Stomach (tissue), 9 donors: ENCODE measurements around the gene AADAT. TPM values are rescaled to one million over a fixed set of nuclear protein-coding genes. Genes with fewer than 3 reads are reported as not detected.
"Not testable (repeated sequence)": the region's sequence is repeated elsewhere in the genome, so short reads cannot be mapped to it uniquely, and the experiment has no call there.

Experiments
- DNase-seq, 2 donors: peaks; one replicate each; pipeline versions ENCODE4 v3.0.0 to v3.0.0-alpha.2; 2013 to 2019
- H3K27ac ChIP-seq, 5 donors: fragments of 200-600 bp in 4 of 5; sonication (generic) in 4 of 5; one replicate each; pipeline ENCODE4 v1.5.1; 2013 to 2019; ENCODE audit warnings: mild to moderate bottlenecking in 1 of 5, moderate library complexity in 1 of 5
- H3K27me3 ChIP-seq, 3 donors: fragments of 200-600 bp; sonication (generic); one replicate each; pipeline ENCODE4 v1.5.1; 2017 to 2019; ENCODE audit warnings: mixed run types in 1 of 3
- H3K36me3 ChIP-seq, 4 donors: fragments of 200-600 bp; sonication (generic); 1 replicate in 3 of 4; 2 replicates in 1 of 4; pipeline ENCODE4 v1.5.1; 2016 to 2019
- H3K4me1 ChIP-seq, 4 donors: fragments of 200-600 bp; sonication (generic); one replicate each; pipeline ENCODE4 v1.5.1; 2016 to 2019
- H3K4me3 ChIP-seq, 4 donors: fragments of 200-600 bp; sonication (generic) in 3 of 4; one replicate each; pipeline ENCODE4 v1.5.1; 2016 to 2019; ENCODE audit warnings: mild to moderate bottlenecking in 1 of 4
- H3K9me3 ChIP-seq, 4 donors: fragments of 200-600 bp; sonication (generic); one replicate each; pipeline ENCODE4 v1.5.1; 2016 to 2019
- CTCF ChIP-seq, 7 experiments: fragments of 450-650 bp in 4 of 7; fragments of 200-600 bp in 3 of 7; sonication (generic) in 3 of 7; IDR thresholded peaks; one replicate each; pipeline ENCODE4 v1.5.1; 2016 to 2019; ENCODE audit warnings: antibody characterized with exemption in 7 of 7, control low read depth in 2 of 7, mild to moderate bottlenecking in 1 of 7
- EP300 ChIP-seq: sonication (generic); formaldehyde crosslinking; IDR thresholded peaks from one replicate; pipeline ENCODE4 v1.6.1; 2017; ENCODE audit warnings: antibody characterized with exemption
- POLR2A ChIP-seq, 4 donors: fragments of 450-650 bp; IDR thresholded peaks; one replicate each; pipeline ENCODE4 v1.6.1; 2016; ENCODE audit warnings: antibody characterized with exemption in 4 of 4, control low read depth in 2 of 4, mild to moderate bottlenecking in 1 of 4, moderate library complexity in 1 of 4
- POLR2AphosphoS5 ChIP-seq, 3 donors: sonication (generic); formaldehyde crosslinking; IDR thresholded peaks; one replicate each; pipeline ENCODE4 v1.6.1; 2016; ENCODE audit warnings: antibody characterized with exemption in 3 of 3
- WGBS, 5 donors: extraction: QIAGEN DNeasy Blood & Tissue Kit in 3 of 5; methylation state at CpG; one replicate each; pipeline versions ENCODE4 v1.1.5 to v1.1.7; 2013 to 2018; 5-methylcytosine and 5-hydroxymethylcytosine counted together
- intact Hi-C: fragments of 100-400 bp; cut with DNase I; formaldehyde crosslinking; loops from one replicate; pipeline ENCODE4 v1.15.1; 2023; ENCODE audit warnings: low total_unique reads
- polyA plus RNA-seq, 3 donors: library from polyadenylated mRNA; stranded (reverse); fragments of 200-250 nt; gene quantifications; one replicate each; pipeline ENCODE4 v1.2.3, GENCODE V29; 2013
- total RNA-seq, 5 donors: library from RNA; depleted of rRNA; stranded (reverse); fragments of >200 nt; gene quantifications; one replicate each; pipeline versions ENCODE4 v1.1.0 to v1.2.3, GENCODE V29; 2014 to 2016
- donor health status: healthy with polysubstance abuse.
- donor health status: Bipolar disorder and iron deficiency.
- donor health status: healthy.

The AADAT gene
- total and polyA plus RNA-seq, 8 donors: 0.92 to 11.0 (median 3.1) TPM

- Histone ChIP-seq H3K9me3 (no peaks in the 10 kb centered on the region), H3K27ac (no peak overlapping the region), H3K4me1 (no peaks in the 10 kb centered on the region), H3K4me3 (no peak overlapping the region), H3K27me3 (no peaks in the 10 kb centered on the region), H3K36me3 (no peaks in the 10 kb centered on the region)
- TF ChIP-seq POLR2A (IDR thresholded peaks at IDR 0.05): no peak
- TF ChIP-seq CTCF (IDR thresholded peaks at IDR 0.05): no peak
- no peak for TF ChIP-seq EP300
- no peak for TF ChIP-seq POLR2AphosphoS5 (IDR thresholded peaks at IDR 0.05)
- DNase-seq: no peak
- WGBS, 5 donors: 50 to 71% (median 65%) methylated on average over 6 of the region's 6 CpGs
- intact Hi-C loops: no loop called here
Measured at GRCh38 chr4:170109586-170110284, 20.0 kb upstream of the AADAT start.

GRCh38 chr4:170106900-170107299 is 17.1 kb upstream of the AADAT start:
- Histone ChIP-seq H3K27me3 (no peaks in the 10 kb centered on the region), H3K27ac (no peak overlapping the region), H3K4me3 (no peak overlapping the region), H3K4me1 (no peaks in the 10 kb centered on the region), H3K9me3 (no peaks in the 10 kb centered on the region), H3K36me3 (no peaks in the 10 kb centered on the region)
- WGBS, 5 donors: 54 to 71% (median 62%) methylated on average over 4 of the region's 4 CpGs
- DNase-seq: no peak
- TF ChIP-seq POLR2AphosphoS5 (IDR thresholded peaks at IDR 0.05) (no peak), POLR2A (IDR thresholded peaks at IDR 0.05) (no peak), EP300 (no peak), CTCF (IDR thresholded peaks at IDR 0.05) (no peak)
- intact Hi-C loops: no loop called here

- Histone ChIP-seq H3K36me3 (no peaks in the 10 kb centered on the region), H3K27ac (no peak overlapping the region), H3K27me3 (peaks cover 0 to 3% (median 0%) of the 10 kb centered on the region in 3 donors), H3K4me1 (no peaks in the 10 kb centered on the region), H3K4me3 (no peak overlapping the region), H3K9me3 (no peaks in the 10 kb centered on the region)
- TF ChIP-seq POLR2AphosphoS5 (IDR thresholded peaks at IDR 0.05): no peak
- TF ChIP-seq POLR2A (IDR thresholded peaks at IDR 0.05): no peak
- TF ChIP-seq CTCF (IDR thresholded peaks at IDR 0.05): no peak
- no peak for TF ChIP-seq EP300
- DNase-seq: peak in 1 of 2 donors; percentile 37
- 63 to 79% (median 64%) methylated on average over 1 of the region's 1 CpG for WGBS, 5 donors
- intact Hi-C loops: no loop called here
Measured at GRCh38 chr4:170102426-170102825, 12.7 kb upstream of the AADAT start.

GRCh38 chr4:170098171-170098570 is 8.4 kb upstream of the AADAT start:
- H3K9me3 ChIP-seq, H3K4me3 ChIP-seq, H3K27me3 ChIP-seq, intact Hi-C loops, H3K4me1 ChIP-seq, H3K27ac ChIP-seq, DNase-seq, H3K36me3 ChIP-seq: not testable (repeated sequence)
- 85 to 94% (median 91%) methylated on average over 2 of the region's 2 CpGs for WGBS, 5 donors

GRCh38 chr4:170097681-170098080 is 7.9 kb upstream of the AADAT start:
- Histone ChIP-seq H3K36me3 (no peaks in the 10 kb centered on the region), H3K27ac (no peak overlapping the region), H3K27me3 (peaks cover 0 to 3% (median 0%) of the 10 kb centered on the region in 3 donors), H3K4me3 (no peak overlapping the region), H3K9me3 (no peaks in the 10 kb centered on the region), H3K4me1 (no peaks in the 10 kb centered on the region)
- no peak for TF ChIP-seq POLR2A (IDR thresholded peaks at IDR 0.05)
- no peak for TF ChIP-seq POLR2AphosphoS5 (IDR thresholded peaks at IDR 0.05)
- TF ChIP-seq EP300: no peak
- no peak for TF ChIP-seq CTCF (IDR thresholded peaks at IDR 0.05)
- intact Hi-C loops: no loop called here
- no peak for DNase-seq
- 69 to 95% (median 86%) methylated on average over 3 to 4 of the region's 4 CpGs for WGBS, 5 donors
